Right lobe of liver (tissue), 4 donors: ENCODE results near the gene PRAC2.

ENCODE experiments used
- POLR2A ChIP-seq: fragments of 450-650 bp; IDR thresholded peaks from one replicate; pipeline ENCODE4 v1.6.1; 2017; ENCODE audit warnings: antibody characterized with exemption, mild to moderate bottlenecking
- TF ChIP-seq, protein P1 (sequence below), 4 donors: fragments of 200-600 bp in 3 of 4; fragments of 450-650 bp in 1 of 4; IDR thresholded peaks; one replicate each; pipeline versions ENCODE4 v1.5.1 to v1.8.0; 2016 to 2022; ENCODE audit warnings: antibody characterized with exemption in 4 of 4, mild to moderate bottlenecking in 2 of 4
- donor health status: DM: no; HTN: no; CAD: no.
- donor health status: DM: no; HTN: no; CAD: no.
- donor health status: DM: no; HTN: yes; CAD: no.

DNA sequence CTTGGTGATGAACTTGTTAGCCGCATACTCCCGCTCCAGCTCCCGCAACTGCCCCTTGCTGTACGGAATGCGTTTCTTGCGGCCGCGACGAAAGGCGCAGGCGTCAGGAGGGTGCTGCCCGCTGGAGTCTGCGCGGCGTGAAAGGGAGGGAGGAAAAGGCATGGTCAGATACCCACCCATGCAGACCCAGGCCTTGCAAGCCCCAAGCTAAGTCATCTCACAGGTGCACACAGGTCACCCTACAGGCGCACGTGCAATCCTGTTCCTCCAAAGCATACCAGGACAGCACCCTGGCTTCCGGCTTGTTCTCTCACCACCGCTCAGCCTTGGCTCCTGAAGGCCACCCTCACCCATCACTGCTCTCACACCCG lies 3.9 kb downstream of the PRAC2 start:
- TF ChIP-seq, protein P1, sequence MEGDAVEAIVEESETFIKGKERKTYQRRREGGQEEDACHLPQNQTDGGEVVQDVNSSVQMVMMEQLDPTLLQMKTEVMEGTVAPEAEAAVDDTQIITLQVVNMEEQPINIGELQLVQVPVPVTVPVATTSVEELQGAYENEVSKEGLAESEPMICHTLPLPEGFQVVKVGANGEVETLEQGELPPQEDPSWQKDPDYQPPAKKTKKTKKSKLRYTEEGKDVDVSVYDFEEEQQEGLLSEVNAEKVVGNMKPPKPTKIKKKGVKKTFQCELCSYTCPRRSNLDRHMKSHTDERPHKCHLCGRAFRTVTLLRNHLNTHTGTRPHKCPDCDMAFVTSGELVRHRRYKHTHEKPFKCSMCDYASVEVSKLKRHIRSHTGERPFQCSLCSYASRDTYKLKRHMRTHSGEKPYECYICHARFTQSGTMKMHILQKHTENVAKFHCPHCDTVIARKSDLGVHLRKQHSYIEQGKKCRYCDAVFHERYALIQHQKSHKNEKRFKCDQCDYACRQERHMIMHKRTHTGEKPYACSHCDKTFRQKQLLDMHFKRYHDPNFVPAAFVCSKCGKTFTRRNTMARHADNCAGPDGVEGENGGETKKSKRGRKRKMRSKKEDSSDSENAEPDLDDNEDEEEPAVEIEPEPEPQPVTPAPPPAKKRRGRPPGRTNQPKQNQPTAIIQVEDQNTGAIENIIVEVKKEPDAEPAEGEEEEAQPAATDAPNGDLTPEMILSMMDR (IDR thresholded peaks at IDR 0.05), result no peak
- TF ChIP-seq POLR2A, result no peak
